Transverse colon (tissue), 4 donors: Measurements from ENCODE around the gene C1orf21.

Experiments used
- EP300 ChIP-seq: sonication (generic); formaldehyde crosslinking; IDR thresholded peaks from one replicate; pipeline ENCODE4 v1.6.1; 2017; ENCODE audit warnings: antibody characterized with exemption, low read depth
- POLR2A ChIP-seq: fragments of 450-650 bp; IDR thresholded peaks from one replicate; pipeline ENCODE4 v1.6.1; 2016; ENCODE audit warnings: antibody characterized with exemption, mild to moderate bottlenecking, moderate library complexity
- POLR2AphosphoS5 ChIP-seq, 3 donors: sonication (generic); formaldehyde crosslinking; IDR thresholded peaks; one replicate each; pipeline ENCODE4 v1.6.1; 2016; ENCODE audit warnings: antibody characterized with exemption in 3 of 3
- TF ChIP-seq, protein P1 (sequence below), 5 experiments: fragments of 200-600 bp in 3 of 5; fragments of 450-650 bp in 2 of 5; sonication (generic) in 3 of 5; IDR thresholded peaks; 1 replicate in 2 of 5; 2 replicates in 3 of 5; pipeline ENCODE4 v1.5.1; 2016 to 2017; ENCODE audit warnings: antibody characterized with exemption in 5 of 5, inconsistent platforms in 3 of 5, mild to moderate bottlenecking in 2 of 5, moderate library complexity in 1 of 5

DNA sequence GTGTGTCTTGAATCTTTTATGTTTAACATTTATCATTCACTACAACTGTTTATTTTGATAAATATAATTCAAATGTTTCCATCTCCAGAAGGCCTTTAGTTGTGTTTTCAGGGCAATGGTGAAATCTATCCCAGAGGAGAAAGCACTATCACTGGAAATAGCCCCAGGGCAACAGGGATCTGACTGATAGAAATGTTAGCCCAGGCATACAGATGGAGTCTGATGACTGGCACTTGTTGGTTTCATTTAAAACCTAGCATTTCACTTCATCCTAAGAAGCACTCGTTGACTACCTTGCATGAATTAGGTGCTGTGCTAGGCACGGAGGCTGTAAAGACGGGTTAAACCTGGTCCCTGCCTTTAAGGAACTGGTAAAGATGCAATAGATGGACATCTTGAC lies 103.1 kb downstream of the C1orf21 start:
- TF ChIP-seq EP300 = no peak
- TF ChIP-seq, protein P1, sequence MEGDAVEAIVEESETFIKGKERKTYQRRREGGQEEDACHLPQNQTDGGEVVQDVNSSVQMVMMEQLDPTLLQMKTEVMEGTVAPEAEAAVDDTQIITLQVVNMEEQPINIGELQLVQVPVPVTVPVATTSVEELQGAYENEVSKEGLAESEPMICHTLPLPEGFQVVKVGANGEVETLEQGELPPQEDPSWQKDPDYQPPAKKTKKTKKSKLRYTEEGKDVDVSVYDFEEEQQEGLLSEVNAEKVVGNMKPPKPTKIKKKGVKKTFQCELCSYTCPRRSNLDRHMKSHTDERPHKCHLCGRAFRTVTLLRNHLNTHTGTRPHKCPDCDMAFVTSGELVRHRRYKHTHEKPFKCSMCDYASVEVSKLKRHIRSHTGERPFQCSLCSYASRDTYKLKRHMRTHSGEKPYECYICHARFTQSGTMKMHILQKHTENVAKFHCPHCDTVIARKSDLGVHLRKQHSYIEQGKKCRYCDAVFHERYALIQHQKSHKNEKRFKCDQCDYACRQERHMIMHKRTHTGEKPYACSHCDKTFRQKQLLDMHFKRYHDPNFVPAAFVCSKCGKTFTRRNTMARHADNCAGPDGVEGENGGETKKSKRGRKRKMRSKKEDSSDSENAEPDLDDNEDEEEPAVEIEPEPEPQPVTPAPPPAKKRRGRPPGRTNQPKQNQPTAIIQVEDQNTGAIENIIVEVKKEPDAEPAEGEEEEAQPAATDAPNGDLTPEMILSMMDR (IDR thresholded peaks at IDR 0.05) = no peak
- no peak for TF ChIP-seq POLR2AphosphoS5 (IDR thresholded peaks at IDR 0.05)
- no peak for TF ChIP-seq POLR2A
